Activated CD4-positive, alpha-beta T cell treated with anti-CD3 and anti-CD28 coated beads, Interleukin-2, amount 50 U/mL, for 48 hours (primary cell): Measurements from ENCODE around the gene SMG6.

Experiments
- DNase-seq, 2 experiments: peaks; one replicate each; pipeline ENCODE4 v3.0.0-alpha.2; 2020

Gene SMG6

DNA sequence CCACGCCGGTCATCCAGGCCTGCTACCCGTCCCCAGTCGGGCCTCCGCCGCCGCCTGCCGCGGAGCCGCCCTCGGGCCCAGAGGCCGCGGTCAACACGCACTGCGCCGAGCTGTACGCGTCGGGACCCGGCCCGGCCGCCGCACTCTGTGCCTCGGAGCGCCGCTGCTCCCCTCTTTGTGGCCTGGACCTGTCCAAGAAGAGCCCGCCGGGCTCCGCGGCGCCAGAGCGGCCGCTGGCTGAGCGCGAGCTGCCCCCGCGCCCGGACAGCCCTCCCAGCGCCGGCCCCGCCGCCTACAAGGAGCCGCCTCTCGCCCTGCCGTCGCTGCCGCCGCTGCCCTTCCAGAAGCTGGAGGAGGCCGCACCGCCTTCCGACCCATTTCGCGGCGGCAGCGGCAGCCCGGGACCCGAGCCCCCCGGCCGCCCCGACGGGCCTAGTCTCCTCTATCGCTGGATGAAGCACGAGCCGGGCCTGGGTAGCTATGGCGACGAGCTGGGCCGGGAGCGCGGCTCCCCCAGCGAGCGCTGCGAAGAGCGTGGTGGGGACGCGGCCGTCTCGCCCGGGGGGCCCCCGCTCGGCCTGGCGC, 246.3 kb downstream of the SMG6 start:
- no peak for DNase-seq

DNA sequence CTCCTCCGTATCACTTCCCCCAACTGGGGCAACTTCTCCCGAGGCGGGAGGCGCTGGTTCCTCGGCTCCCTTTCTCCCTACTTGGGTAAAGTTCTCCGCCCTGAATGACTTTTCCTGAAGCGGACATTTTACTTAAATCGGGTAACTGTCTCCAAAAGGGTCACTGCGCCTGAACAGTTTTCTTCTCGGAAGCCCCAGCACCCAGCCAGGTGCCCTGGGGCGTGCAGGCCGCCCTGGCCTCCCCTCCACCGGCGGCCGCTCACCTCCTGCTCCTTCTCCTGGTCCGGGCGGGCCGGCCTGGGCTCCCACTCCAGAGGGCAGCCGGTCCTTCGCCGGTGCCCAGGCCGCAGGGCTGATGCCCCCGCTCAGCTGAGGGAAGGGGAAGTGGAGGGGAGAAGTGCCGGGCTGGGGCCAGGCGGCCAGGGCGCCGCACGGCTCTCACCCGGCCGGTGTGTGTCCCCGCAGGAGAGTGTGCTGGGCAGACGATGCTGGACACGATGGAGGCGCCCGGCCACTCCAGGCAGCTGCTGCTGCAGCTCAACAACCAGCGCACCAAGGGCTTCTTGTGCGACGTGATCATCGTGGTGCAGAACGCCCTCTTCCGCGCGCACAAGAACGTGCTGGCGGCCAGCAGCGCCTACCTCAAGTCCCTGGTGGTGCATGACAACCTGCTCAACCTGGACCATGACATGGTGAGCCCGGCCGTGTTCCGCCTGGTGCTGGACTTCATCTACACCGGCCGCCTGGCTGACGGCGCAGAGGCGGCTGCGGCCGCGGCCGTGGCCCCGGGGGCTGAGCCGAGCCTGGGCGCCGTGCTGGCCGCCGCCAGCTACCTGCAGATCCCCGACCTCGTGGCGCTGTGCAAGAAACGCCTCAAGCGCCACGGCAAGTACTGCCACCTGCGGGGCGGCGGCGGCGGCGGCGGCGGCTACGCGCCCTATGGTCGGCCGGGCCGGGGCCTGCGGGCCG, 247.1 kb downstream of the SMG6 start:
- peak; percentile 53 to 61 for DNase-seq

DNA sequence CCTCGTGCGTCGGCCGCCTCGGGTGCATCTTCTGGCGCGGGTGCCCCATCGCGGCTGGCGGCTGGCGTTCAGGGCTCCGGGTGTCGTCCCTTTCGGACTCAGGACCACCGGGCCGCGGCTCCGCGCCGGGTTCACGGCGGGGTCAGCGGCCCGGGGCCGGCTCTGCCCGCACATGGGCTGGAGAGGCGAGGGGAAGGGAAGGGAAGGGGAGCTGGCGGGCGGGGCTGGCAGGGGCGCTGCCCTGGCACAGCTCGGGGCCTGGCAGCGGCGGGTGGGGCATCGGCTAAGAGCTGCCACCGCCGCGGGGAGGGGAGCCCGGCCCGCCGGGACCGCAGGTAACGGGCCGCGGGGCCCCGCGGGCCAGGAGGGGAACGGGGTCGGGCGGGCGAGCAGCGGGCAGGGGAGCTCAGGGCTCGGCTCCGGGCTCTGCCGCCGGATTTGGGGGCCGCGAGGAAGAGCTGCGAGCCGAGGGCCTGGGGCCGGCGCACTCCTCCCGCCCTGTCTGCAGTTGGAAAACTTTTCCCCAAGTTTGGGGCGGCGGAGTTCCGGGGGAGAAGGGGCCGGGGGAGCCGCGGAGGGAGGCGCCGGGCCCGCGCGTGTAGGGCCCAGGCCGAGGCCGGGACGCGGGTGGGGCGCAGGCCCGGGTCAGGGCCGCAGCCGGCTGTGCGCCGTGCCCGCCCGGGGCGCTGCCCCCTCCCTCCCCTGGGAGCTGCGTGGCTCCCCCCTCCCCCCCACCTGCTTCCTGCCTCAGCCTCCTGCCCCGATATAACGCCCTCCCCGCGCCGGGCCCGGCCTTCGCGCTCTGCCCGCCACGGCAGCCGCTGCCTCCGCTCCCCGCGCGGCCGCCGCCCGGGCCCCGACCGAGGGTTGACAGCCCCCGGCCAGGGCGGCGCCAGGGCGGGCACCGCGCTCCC, 248.0 kb downstream of the SMG6 start:
- DNase-seq = peak; percentile 53 to 54

DNA sequence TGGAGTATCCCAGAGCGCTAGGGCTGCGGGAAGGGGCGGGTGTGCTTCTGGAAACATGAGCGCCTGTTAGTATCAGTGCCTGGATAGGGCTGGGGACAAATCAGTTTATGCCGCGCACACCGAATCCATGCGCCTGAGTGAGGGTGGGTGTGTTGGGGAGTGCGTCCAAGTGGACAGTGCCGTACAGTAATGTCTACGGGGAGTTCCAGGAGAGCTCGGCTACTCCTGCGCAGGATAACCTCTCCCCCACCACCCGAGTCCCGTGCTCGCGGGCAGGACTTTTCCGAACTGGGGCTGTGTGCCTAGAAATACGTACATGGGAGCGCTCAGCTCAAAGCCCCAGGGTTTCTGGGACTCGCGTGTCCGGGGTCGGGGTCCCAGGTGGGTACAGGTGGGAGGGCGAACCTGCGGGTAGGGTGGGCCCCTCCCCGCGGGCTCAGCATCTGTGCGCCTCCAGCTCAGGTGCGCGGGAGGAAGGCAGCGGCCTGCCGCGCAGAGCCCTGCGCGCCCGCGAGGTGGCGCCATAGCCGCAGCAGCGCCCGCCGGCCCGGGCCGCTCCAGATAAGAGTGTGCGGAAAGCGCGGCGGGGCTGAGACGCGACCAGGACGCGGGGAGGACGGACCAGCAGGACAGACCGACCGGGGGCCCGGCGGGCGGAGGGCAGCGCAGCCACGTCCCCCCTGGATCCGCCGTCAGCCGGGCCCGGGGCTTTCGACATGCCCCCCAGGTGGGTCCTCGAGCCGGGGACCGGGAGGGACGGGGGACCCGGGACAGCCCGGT, 248.9 kb downstream of the SMG6 start, which contains the start of gene HIC1:
Gene HIC1, plus strand, starts transcription at position 592 of the 780 bp plus-strand sequence. CDS start 1,588 bp downstream, outside the sequence.
- DNase-seq = peak; percentile 77 to 82

DNA sequence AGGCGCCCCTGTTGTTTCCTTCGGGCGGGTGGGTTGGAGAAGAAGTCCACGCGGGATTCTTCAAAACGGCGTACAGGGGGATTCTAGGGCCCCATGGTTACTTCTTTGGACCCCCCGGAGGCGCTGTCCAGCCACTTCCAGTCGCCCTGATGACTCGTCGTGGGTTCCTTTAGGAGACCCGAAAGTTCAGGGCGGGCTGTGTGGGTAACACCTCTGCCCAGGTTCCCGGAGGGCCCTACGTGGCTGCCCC, 249.4 kb downstream of the SMG6 start:
- peak in 1 of 2 experiments; percentile 56 for DNase-seq

DNA sequence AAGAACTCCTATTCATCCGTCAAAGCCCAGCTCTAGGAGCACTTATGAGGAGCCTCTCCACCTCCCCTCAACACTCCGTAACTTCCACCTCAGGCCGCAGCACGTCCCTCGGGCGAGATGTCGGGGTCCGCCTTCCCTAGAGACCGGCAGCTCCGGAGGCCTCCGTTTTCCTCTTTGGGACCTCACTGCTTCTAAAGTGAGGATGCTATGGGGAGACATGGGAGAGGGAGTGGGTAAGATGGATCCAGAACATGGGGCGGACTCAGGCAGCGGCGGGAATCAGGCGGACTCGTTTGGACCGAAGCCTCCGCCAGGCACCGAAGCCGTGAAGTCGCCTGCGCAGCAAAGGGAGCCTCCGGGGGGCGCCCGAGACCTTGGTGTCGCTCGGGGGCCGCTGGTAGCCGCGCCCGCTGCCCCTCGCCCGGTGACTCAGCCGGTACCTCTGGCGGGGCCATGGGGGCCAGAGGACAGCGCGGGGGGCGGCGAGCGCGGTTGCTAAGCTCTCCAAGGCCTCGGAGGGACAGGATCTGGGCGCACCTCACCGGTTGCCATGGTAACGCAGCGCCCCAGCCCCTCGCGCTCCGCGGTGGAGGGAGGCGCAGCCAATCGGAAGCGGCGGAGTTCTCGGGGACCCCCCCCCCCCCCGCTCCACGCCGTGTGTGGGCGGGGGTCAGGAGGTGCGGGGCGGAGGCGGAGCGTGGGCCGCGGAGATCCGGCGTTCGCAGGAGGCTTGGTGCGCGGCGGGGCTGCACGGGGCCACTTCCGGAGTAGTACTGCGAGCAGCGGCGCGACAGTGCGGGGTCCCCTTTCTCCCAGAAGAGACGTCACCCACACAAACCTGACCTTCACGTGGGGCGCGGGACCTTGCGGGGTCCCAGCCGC, 250.0 kb downstream of the SMG6 start:
- peak; percentile 81 to 84 for DNase-seq

DNA sequence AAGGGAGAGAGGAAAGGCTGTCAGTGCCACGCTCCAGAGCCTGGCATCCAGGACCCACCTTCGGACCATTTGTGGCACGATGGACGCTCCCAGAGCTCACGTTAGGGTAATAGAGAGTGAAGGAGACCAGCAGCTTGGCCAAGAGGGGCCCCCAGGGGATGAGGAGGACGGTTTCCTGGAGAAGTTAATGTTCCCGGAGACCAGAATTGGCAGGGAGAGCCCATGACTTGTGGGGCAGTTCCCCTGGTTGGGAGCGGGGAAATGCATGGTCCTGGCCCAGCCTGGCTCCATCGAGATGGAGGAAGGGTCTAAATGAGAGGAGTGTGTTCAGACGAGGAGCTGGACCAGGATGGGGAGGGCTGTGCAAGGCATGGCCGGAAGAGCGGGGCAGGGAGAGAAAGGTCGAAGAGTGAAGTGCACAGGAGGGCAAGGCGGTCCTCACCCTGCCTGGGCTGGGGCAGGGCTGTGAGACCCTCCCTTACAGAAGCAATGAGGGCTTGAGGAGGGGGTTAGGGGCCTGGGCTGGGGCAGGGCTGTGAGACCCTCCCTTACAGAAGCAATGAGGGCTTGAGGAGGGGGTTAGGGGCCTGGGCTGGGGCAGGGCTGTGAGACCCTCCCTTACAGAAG, 251.5 kb downstream of the SMG6 start:
- DNase-seq = no peak

DNA sequence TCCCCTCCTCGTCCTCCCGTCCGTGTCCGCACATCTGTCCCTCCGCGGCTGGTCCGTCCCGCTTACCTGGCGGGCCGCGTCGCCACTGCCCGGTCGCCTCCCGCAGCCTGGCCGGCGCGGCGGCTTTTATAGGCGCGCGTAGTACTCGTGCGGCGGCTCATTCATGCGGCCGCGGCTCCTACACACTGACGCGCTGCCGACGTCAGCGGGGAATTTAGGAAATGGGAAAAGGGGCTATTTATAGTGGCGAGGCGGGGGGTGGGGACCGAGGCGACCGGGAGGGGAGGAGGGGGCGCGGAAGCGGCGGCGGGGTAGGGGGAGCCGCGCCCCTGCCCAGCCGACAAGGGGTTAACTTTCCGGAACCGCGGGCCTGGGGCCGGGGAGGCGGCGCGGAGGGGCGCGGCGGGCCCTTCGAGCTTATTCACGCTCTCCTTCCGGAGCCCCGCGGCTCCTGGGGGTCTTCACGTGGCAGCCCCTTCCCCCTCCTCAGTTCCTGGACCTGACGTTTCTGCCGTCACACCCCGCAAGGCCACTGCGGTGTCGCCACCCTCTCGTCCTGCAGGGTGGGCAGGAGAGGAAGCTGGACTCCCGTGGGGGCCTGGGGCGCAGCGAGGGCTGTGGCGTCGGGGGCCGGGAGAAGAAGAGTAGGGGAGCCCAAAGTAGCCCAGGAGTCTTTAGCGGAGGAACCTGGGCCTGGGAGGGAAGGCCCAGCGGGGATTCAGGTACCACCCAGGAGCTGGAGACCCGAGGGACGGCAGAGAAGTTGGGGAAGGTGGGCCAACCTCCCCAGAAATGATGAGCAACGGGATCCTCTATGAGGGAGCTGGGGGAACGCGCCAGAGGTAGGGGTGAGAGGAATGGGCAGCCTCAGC, 252.3 kb downstream of the SMG6 start:
- peak in 1 of 2 experiments; percentile 24 for DNase-seq

DNA sequence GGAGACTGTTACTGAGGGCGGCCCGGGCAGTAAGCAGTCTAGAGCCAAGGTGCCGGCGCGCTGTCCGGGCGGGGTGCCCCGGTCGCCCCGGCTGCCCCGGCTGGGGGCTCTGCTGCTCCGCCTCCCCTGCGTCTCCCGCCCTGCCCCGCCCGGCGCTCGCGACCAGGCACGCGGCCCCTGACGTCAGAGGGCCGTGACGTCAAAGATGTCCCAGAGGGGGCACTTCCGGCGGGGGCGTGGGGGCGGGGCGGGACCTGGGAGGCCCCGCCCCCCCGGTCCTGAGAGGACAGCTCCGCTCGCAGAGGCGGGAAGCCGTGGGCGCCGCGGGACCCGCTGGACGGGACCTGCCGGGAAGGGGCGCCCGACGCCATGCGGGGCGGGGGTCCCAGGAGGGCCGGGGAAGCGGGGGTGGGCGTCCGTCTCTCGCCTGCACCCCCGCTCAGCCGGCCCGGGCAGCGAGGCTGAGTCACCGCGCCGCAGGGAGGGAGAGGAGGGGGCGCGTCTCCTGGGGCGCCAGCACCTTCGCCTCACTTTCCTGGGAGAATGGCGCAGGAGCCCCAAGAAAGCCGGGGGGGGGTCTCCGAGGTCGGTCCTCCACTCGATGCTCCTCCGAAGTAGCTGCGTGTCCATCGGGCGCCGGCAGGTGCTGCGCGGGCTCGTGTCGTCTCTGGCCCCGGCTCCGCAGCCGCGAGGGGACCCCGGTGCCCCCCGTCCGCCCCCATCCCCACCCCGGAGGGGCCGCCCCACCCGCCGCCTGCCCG, 253.1 kb downstream of the SMG6 start:
- DNase-seq = peak; percentile 62 to 72

DNA sequence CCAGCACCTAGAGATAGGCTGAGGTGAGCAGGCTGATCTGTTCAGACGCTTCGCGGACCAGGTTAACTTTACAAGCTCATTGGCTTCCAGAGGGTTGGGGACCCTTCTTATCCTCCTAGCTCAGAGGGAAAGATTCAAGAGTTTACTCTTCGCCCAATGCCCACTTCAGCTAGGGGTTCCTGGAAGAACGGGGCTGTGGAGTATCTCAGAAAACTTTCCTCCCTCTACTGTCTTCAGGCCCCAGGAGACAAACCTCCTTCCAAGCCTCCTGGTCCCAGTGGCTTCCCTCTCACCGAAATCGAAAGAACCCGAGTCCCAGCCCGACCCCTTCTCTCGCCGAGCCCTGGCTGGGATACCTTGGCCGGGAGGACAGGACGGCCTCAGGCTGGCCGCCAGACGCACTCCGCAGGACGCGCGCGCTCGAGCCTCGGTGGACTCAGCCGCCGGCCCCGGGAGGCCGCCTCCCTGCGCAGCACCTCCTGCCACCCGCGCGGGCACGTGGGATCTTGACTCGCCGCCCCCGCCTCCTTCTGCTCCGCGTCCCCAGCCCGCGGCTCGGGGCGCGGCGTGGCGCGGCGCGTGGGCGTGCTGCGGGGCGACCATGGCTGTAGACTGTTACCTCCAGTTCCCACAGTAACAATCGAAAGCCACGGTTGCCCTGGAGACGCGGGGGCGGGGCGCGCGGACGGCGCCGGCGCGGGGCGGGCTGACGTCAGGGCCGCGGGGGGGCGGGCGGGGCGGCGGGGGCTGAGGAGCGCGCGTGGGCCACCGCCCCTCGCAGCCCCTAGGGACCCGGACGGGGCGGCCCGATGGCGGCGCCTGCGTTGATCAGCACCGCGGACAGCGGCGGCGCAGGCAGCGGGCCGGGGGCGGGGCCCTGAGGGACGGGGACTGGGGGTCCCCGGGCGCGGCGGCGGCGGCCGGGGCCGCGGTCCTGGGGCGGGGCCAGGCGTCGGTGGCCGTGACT, 254.0 kb downstream of the SMG6 start:
- peak; percentile 91 for DNase-seq

DNA sequence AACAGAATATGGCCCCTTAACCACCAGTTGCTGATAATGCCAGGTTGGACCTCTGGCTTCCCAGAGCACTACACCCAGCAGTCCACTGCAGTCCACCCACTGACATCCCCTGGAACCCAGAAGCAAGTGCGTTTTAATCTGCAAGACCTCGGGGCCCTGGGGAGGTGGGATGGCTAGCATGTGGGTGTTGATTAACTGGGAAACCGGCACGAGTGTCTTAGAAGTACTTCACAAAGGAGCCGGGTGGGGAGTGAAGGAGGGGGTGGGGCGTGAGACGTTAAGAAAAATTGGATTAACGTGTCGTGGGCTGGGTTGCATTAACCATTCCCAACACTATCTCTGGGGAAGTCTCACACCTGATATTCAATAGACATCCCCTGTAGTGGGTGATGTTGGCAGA, 254.8 kb downstream of the SMG6 start:
- DNase-seq = no peak

DNA sequence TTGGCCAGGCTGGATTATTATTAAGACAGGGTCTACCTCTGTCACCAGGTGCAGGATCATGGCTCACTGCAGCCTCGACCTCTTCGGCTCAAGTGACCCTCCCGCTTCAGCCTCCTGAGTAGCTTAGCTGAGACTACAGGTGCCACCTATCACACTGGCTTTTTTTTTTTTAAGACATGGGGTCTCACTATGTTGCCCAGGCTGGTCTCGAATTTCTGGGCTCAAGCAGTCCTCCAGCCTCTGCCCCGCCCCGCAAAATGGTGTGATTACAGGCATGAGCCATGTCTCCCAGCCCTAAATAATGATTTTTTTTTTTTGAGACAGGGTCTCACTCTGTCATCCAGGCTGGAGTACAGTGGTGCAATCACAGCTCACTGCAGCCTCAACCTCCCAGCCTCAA, 256.0 kb downstream of the SMG6 start:
- no peak for DNase-seq

DNA sequence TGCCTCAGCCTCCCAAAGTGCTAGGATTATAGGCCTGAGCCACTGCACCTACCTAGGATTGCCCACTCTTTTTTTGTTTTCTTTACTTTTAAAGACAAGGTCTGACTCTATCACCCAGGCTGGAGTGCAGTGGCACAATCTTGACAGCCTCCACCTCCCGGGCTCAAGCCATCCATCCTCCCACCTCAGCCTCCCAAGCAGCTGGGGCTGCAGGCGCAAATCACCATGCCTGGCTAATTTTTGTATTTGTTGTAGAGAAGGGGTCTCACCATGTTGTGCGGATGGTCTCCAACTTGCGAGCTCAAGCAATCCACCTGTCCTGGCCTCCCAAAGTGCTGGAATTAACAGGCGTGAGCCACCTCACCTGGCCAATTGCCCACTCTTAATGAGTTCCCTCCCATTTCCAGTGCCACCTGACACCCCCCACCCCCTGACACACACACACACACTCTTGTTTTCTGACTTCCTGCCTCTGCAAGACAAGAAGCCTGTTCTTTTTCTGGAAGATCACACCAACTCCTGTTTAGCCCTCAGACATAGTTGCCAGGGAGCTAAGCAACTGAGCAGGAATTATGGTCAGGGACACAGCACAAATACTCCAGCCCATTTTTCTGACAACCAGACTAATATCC, 259.2 kb downstream of the SMG6 start:
- DNase-seq = no peak

DNA sequence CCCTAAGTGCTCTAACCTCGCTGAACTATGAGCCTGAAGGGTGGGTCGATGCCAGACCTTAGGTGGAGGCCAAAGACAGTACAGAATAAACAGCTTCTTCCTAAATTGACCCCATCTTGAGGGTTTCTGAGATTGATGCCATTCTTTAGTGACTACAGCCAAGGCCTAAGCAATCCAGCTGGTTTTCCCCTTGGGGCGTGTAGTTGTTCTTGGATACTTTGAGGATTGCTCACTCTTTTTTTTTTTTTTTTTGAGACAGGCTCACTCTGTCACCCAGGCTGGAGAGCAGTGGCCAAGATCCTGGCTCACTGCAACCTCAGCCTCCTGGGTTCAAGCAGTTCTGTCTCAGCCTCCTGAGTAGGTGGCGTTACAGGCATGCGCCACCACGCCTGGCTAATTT, 259.8 kb downstream of the SMG6 start:
- no peak for DNase-seq

DNA sequence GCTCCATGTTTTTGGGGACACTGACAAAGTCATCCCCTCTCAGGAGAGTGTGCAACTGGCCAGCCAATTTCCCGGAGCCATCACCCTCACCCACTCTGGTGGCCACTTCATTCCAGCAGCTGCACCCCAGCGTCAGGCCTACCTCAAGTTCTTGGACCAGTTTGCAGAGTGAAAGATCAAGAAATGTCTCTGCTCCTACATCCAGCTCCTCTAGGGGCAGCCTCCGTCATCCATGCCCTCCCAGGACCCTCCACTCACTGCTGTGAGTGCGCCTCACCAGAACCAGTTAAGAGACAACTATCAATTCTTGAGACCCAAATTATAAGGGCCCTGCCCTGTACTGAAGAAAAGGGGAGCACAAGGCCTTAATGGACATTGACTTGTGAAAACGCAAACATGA, 260.7 kb downstream of the SMG6 start:
- DNase-seq = no peak

DNA sequence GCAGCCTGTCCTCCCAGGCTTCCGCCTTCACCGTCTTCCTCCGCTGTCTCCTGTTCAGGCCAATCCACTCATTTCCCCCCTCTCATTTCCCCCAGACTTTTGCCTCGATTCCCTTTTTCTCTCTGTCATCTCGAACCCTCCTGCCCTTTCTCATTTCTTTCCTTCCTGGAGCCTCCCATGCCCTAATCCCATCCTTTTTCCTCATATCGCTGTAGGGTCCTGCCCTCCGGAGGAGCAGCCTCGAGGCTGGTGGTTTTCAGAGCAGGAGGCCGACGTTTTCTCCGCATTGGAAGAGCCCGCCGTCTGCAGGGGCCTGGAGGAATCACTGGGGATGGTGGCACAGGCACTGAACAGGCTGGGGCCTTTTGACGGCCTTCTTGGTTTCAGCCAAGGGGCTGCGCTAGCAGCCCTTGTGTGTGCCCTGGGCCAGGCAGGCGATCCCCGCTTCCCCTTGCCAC, 261.2 kb downstream of the SMG6 start:
- peak; percentile 16 to 29 for DNase-seq
